Left ventricle myocardium inferior (tissue), 1 donor: ENCODE data around the gene UQCRC1. TPM values are rescaled to one million over a fixed set of nuclear protein-coding genes. Genes with fewer than 3 reads are reported as not detected.

Experiments
- DNase-seq: peaks from one replicate; pipeline ENCODE4 v3.0.0-alpha.2; 2020
- H3K27ac ChIP-seq: fragments of 200-600 bp; replicated peaks from 2 replicates; pipeline ENCODE4 v1.8.0; 2021
- H3K27me3 ChIP-seq: fragments of 200-600 bp; 2 replicates; pipeline ENCODE4 v1.8.0; 2021; ENCODE audit warnings: low read depth
- H3K36me3 ChIP-seq: fragments of 200-600 bp; 2 replicates; pipeline ENCODE4 v1.8.0; 2021
- H3K4me1 ChIP-seq: fragments of 200-600 bp; 2 replicates; pipeline ENCODE4 v1.8.0; 2021
- H3K4me3 ChIP-seq: fragments of 200-600 bp; 2 replicates; pipeline ENCODE4 v1.8.0; 2021; ENCODE audit warnings: mild to moderate bottlenecking, moderate library complexity
- H3K9me3 ChIP-seq: fragments of 200-600 bp; replicated peaks from 2 replicates; pipeline ENCODE4 v1.8.0; 2021
- CTCF ChIP-seq: fragments of 200-600 bp; IDR thresholded peaks from 2 replicates; pipeline ENCODE4 v1.8.0; 2021; ENCODE audit warnings: antibody characterized with exemption, mild to moderate bottlenecking, borderline replicate concordance
- intact Hi-C: fragments of 100-400 bp; cut with micrococcal nuclease; formaldehyde crosslinking; loops from one replicate; pipeline ENCODE4 v1.11.0; 2022
- total RNA-seq: library from RNA; stranded (reverse); fragmentation: NEBNext Ultra II Directional; extraction: Animal tissue kit (Norgen Biotek cat#: 25700); gene quantifications from one replicate; pipeline ENCODE4 v1.2.1, GENCODE V29; 2021
- donor health status: DM: no; HTN: yes; CAD: no; lungs with severe emphysema.

The UQCRC1 gene
- total RNA-seq, 1 donor from 2014 or later = 1,000 TPM

- Histone ChIP-seq H3K27me3 (no peaks in the 10 kb centered on the region), H3K4me1 (no peaks in the 10 kb centered on the region), H3K36me3 (peaks cover 44% of the 10 kb centered on the region), H3K27ac (no peak overlapping the region), H3K4me3 (no peak overlapping the region), H3K9me3 (no peaks in the 10 kb centered on the region)
- intact Hi-C loops = no loop called here
- no peak for DNase-seq
- no peak for TF ChIP-seq CTCF
Measured at GRCh38 chr3:48587686-48588085, 21.8 kb downstream of the UQCRC1 start.

GRCh38 chr3:48585411-48585810 lies 24.0 kb downstream of the UQCRC1 start:
- H3K4me3 ChIP-seq = no peak overlapping the region

GRCh38 chr3:48584836-48585235 lies 24.6 kb downstream of the UQCRC1 start:
- DNase-seq = no peak
- H3K9me3 ChIP-seq = no peaks in the 10 kb centered on the region
- no peaks in the 10 kb centered on the region for H3K27me3 ChIP-seq
- H3K4me1 ChIP-seq = no peaks in the 10 kb centered on the region
- intact Hi-C loops = no loop called here
- peaks cover 39% of the 10 kb centered on the region for H3K36me3 ChIP-seq
- no peak overlapping the region for H3K27ac ChIP-seq
- TF ChIP-seq CTCF = no peak
- no peak overlapping the region for H3K4me3 ChIP-seq

More at GRCh38 chr3:48585411-48585810, 24.0 kb downstream of the UQCRC1 start:
- Histone ChIP-seq H3K9me3 (no peaks in the 10 kb centered on the region), H3K36me3 (peaks cover 39% of the 10 kb centered on the region), H3K27ac (no peak overlapping the region), H3K4me1 (no peaks in the 10 kb centered on the region), H3K27me3 (no peaks in the 10 kb centered on the region)
- TF ChIP-seq CTCF = no peak
- no peak for DNase-seq
- intact Hi-C loops = no loop called here

DNA sequence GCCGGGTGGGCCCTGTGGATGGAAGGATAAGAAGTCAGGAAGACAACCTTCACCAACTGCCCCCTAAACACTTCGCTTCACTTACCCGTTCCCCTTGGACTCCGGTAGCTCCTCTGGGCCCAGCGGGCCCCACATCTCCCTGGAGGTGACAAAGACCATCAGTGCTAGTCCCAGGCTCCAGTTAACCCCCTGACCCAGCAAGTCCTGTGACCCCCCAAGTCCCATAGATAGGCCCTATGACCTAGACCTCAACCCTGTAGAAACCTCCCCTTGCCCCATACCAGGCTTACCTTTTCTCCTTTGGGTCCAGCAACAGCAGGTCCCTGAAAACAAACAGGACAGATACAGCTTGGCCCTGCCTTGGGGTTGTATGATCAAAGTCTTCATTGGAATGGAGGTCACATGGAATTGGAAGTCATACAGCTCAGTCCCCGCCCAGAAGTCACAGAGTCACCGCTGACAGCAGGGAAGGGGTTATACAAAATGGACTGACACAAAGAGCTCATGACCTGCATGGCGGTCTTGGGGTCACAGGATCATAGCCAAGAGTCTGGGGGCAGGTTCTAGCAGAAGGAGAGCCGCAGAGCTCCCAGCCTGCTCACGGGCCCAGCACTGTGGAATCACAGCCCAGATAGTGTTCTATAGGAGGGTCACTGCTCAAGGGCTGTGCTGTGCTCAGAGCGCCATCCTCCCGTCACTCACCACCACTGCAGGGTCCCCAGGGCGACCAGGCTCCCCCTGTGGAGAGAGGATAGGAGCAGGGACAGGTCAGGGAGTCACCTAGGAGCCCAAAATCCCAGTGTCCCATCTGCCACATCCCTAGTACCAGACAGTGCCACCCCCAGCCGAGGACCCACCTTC lies 27.6 kb downstream of the UQCRC1 start:
- H3K4me1 ChIP-seq = no peaks in the 10 kb centered on the region
- TF ChIP-seq CTCF = no peak
- H3K9me3 ChIP-seq = no peaks in the 10 kb centered on the region
- H3K4me3 ChIP-seq = no peak overlapping the region
- no peak for DNase-seq
- no peak overlapping the region for H3K27ac ChIP-seq
- intact Hi-C loops = no loop called here
- peaks cover 34% of the 10 kb centered on the region for H3K36me3 ChIP-seq
- H3K27me3 ChIP-seq = no peaks in the 10 kb centered on the region

DNA sequence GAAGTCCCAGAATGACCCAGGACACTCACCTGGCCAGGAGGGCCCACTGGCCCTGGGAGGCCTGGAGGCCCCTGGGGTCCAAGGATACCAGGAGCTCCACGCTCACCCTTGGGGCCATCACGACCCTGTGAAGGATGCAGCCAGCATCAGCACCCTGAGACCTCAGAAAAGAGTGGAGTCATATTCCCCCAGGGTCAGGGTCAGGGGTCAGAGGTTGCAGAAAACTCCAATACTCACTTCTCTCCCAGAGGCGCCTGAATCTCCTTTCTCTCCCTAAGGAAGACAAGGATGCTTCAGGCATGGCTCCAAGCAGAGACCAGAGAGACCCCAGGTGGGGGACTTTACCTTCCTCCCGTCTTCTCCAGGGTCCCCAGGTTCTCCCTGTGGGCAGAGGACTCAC lies 32.8 kb downstream of the UQCRC1 start:
- H3K4me1 ChIP-seq = no peaks in the 10 kb centered on the region
- DNase-seq = no peak
- intact Hi-C loops = no loop called here

More for the DNA sequence above, 32.8 kb downstream of the UQCRC1 start:
- TF ChIP-seq CTCF = no peak
- H3K27me3 ChIP-seq = no peaks in the 10 kb centered on the region
- no peak overlapping the region for H3K27ac ChIP-seq
- no peak overlapping the region for H3K4me3 ChIP-seq
- peaks cover 13% of the 10 kb centered on the region for H3K36me3 ChIP-seq
- H3K9me3 ChIP-seq = no peaks in the 10 kb centered on the region
